DMS114 treated with DMSO at 0.1 percent for 48 hours (cell line): ENCODE data around the gene SPATA9.
"Not testable (repeated sequence)": the region's sequence is repeated elsewhere in the genome, so short reads cannot be mapped to it uniquely, and the experiment has no call there.

ENCODE experiments used
- DNase-seq: peaks from one replicate; lab custom pipeline; 2025; ENCODE audit not compliant: unreplicated experiment; lab: John Stamatoyannopoulos, UW

The SPATA9 gene

DNA sequence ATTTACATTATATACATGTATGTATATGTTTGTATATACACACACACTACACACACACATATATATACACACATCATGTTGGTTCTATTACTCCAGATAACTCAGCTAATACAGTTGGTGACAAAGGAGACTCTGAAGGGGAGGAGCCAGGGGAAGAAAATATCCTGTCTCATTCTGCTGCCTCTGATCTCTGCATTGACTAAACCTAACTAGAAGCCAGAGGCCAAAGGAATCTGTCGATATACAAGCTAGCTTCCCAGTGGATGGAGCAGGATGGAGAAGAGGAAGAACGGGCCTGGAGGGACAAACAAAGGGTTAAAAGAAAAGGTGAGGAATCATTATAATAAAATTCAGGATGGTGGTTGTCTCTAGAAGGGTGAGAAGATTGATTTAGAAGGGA lies 34.6 kb upstream of the SPATA9 start:
- no peak for DNase-seq

GRCh38 chr5:95715799-95716461 lies 33.1 kb upstream of the SPATA9 start:
- DNase-seq = no peak

DNA sequence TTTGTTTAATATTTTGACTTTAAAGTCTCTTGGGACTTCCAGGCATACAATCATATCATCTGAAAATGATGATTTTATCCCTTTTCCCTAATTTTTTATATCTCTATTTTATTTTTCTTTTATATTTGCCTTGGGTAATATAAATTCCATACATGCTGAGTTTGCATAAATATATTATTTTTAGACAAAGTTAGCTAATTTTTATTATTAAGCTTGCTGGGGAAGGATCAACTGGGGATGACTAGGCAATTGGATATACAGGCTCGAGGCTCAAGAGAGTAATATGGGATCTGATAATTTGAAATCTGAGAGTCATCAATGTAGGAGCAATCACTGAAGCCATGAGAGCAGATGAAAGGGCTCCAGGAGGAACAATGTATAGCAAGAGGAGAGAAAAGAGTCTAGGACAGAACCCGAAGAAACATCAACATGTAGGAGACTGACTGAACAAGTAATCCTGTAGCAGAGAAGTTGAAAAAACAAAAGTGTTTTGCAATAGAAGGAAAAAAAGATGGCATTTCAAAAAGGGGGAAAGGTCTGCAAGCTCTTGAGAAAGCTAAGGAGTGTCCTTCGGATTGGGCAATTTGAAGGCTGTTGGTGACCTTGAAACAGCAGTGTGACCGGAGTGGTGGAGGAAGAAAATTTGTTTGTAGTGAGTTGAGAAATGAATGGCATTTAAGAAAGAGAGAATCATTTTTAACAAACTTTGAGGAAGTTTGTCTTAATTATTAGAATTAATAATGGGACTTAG lies 31.3 kb upstream of the SPATA9 start:
- no peak for DNase-seq

GRCh38 chr5:95713246-95713645 lies 30.5 kb upstream of the SPATA9 start:
- not testable (repeated sequence) for DNase-seq

DNA sequence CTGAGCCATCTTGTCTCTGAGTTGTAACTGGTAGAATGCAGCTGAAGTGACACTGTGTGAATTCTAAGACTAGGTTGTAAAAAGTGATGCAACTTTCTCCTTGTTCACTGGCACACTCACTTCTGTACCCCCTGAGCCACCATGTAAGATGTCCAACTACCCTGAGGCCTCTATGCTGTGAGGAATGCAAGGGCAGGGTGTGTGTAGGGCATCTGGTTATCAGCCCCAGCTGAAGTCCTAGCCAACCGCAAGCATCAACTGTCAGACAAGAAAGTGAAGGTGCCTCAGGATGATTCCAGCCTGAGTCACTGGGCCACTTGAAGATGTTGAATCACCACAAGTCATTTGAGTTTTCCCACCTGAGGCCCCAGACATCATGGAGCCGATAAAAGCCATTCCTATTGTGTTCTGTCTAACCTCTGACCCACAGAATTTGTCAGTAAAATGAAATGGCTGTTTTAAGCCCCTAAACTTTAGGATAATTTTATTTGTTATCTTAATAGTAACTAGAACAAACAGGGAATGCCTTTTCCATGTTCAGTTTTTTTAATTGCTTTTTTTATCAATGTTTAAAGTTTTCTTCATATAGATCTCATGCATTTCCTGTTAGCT lies 29.7 kb upstream of the SPATA9 start:
- DNase-seq = no peak

- no peak for DNase-seq
Observed at GRCh38 chr5:95711501-95712346, 28.9 kb upstream of the SPATA9 start.

DNA sequence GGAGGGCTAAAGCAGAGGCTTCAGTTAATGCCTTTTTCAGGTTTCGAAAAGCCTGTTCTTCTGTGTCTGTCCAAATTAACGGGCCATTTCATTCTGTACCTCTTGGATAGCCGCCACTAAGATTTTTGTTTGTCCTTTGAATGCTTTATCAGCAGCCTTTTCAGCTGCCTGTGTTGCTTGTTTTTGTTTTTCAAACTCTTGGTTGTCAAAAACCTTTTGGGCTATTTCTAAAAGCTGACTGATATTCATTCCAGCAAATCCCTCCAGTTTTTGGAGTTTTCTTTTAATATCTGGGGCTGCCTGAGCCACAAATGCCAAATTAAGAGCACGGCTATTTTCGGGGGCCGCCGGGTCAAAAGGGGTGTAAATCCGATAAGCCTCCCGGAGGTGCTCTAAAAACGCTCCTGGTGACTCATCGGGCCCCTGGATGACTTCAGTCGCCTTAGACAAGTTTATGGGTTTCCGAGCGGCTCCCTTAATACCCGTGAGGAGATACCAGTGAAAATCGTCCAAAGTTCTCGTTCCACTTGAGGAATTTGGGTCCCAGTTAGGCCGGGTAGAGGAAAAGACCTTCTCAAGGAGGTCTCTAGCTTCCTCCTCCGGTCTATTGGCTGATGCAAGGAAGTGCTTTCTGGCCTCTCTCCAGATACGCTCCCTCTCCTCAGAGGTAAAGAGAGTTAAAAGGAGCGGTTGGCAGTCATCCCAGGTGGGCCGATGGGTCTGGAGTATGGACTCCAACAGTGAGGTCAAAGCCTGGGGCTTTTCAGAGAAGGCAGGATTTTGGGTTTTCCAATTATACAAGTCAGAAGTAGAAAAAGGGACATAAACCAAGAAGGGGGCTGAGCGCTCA lies 28.1 kb upstream of the SPATA9 start:
- DNase-seq = not testable (repeated sequence)

GRCh38 chr5:95709967-95710650 lies 27.3 kb upstream of the SPATA9 start:
- no peak for DNase-seq

DNA sequence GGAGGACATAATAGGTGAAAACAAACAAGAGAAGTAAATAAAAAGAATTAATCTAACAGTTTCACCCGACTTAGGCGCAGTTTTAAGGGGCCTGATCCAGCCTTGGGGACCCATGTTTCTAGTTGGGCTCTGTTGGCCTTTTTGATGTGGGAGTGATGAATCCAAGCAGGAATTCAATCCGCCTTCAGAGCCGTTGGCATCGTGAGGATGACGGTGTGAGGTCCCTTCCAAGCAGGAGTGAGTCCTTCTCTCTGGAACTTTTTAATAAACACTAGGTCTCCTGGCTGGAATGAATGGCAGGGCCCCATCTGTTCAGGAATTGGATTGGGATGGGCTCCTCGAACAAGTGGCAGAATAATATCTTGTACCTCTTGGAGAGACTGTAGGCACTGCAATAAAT lies 26.1 kb upstream of the SPATA9 start:
- no peak for DNase-seq

GRCh38 chr5:95707534-95708188 lies 24.9 kb upstream of the SPATA9 start:
- DNase-seq = not testable (repeated sequence)

DNA sequence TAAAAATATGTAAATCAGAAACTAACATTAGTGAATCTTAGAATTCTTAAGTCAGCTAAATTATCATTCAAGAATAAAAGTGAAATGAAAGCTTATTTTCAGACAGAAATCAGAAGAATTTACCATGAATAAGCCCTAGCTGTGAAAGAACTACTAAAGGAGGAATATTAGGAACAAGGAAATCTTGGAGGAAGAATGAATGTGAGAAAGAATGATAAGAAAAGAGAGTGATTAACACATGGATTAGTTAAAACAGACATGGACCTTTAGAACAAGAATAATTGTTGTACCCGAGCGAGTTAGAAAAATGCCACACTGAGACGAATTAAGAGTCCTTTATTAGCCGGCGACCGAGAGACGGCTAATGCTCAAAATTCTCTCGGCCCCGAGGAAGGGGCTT lies 24.3 kb upstream of the SPATA9 start:
- no peak for DNase-seq

GRCh38 chr5:95706196-95706595 lies 23.4 kb upstream of the SPATA9 start:
- not testable (repeated sequence) for DNase-seq

GRCh38 chr5:95704150-95704549 lies 21.4 kb upstream of the SPATA9 start:
- no peak for DNase-seq

GRCh38 chr5:95701074-95701473 lies 18.3 kb upstream of the SPATA9 start:
- no peak for DNase-seq

DNA sequence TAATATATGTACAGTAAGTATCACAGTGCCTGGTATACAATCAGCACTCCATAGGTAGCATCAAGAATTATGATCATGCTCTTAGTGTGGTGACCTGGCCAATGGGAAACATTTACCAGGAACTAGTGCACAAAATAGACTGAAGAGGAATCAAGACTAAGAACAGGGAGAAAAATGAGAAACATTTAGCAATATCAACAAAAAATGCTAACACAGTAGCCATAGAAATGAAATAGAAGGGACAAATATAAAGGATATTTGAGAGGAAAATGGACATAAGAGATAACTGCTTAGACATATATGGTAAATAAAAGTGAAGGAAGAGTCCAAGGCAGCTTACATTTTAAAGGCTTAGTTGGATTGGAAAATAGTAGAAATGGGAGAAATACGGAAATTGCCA lies 16.5 kb upstream of the SPATA9 start:
- no peak for DNase-seq

DNA sequence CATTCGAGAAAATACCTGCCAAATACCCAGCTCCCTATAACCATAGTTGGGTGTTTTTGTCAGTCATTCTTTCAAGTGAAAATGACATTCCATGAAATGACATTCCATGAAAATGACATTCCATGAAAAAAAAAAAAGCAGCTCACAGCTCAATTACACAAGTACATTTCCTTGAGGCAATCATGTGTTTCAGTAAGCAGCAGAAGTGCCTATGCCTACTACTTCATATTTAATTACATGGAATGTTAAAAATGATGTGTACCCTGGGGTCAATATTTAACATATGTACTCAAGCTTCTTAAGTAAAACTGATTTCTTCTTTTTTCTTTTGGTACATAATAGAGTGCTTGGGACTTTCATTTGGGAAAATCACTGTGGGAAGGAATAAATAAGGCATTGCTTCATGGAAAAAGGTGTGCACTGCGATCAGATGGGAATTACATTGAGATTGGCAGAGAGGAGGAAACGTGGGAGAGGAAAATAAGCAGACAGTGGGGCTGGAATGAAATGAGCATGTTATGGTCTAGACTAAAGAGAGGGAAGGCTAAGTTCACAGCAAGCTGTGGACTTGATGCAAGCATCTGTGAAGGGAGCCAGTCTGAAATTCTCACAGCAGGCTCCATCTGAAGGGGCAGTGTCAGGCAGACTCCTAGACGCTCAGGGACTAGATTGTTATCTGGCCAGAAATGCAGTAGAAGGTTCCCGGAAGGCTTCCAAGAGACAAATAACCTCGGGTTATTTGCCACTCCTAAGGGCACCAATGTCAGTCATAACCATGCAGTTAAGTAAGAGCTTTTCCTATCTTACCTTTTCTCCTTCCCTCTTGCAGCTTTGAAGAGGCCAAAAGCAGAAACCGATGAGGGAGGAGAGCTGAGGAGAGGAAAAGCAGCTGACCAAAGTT lies 15.2 kb upstream of the SPATA9 start:
- DNase-seq = peak; percentile 53

- no peak for DNase-seq
Observed at GRCh38 chr5:95690333-95690732, 7.5 kb upstream of the SPATA9 start.

GRCh38 chr5:95689680-95690079 lies 6.9 kb upstream of the SPATA9 start:
- DNase-seq = no peak
